ENCODE data around the gene PEPD.
"Not testable (repeated sequence)": the region's sequence is repeated elsewhere in the genome, so short reads cannot be mapped to it uniquely, and the experiment has no call there.

Gene PEPD

GRCh38 chr19:33487901-33488800, 33.4 kb downstream of the PEPD start:
- ChIA-PET POLR2A (ENCODE audit: low non-redundant PET) (no interaction called here), CTCF (interaction anchor here (0.5 kb wide), 1 partner anchor 59 kb away, joined by 4 read pairs; no protein-coding TSS in a partner anchor)
- DNase-seq (ENCODE audit: low spot score), result no peak
- H3K27ac ChIP-seq, result no peak overlapping the region
- TF ChIP-seq CTCF (conservative IDR thresholded peaks at IDR 0.05; ENCODE audit: low read depth), result no peak

DNA sequence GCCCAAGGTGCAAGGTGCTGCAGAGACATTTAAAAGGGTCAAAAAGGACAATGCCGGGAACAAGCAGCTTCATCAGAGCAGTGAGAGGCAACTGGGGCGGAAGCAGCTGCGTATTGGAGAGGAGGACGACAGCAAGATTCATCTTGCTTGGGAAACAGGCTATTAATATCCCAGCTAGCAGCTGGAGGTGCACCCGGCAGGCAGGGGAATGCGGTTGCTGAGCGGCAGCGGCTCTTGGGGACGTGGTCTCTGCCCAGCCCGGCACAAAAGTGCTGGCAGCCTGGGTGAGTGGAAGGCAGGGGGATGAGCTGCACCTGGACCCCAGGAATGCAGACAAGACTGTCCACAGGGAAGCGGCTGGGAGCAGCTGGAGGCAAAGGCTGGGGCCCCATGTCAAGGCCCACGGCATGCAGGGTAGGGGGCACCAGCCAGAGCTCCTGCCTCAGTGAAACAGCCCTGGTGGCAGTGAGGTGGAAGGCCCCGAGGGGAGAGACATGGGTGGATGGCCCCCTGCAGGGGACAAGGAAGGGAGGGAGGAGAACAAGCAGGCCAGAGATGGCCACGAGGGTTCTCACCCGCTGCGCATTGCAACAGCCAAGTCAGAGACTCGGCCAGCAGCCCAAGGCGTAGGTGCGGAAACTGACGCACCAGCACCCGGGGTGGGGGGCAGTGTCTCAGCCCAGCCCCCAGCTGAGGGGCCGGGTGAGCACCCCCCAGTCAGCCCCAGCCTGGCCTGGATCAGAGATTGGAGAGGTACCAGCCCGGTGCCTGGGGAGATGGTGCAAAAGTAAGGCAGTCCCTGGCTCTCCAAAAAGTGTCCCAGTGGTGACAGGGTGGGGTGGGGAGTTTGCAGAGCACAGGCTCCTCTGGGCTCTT, 34.4 kb downstream of the PEPD start:
- ChIA-PET POLR2A (ENCODE audit: low non-redundant PET) (no interaction called here), CTCF (interaction anchor here (0.7 kb wide), 1 partner anchor 57 kb away, joined by 3 read pairs; no protein-coding TSS in a partner anchor)
- no peak for TF ChIP-seq CTCF (conservative IDR thresholded peaks at IDR 0.05; ENCODE audit: low read depth)
- no peak for DNase-seq (ENCODE audit: low spot score)
- H3K27ac ChIP-seq, result no peak overlapping the region

GRCh38 chr19:33486407-33486806, 35.2 kb downstream of the PEPD start:
- POLR2A ChIA-PET (ENCODE audit: low non-redundant PET), result no interaction called here
- DNase-seq (ENCODE audit: low spot score), result no peak
- CTCF ChIA-PET, result no interaction called here
- TF ChIP-seq CTCF (conservative IDR thresholded peaks at IDR 0.05; ENCODE audit: low read depth), result no peak
- no peak overlapping the region for H3K27ac ChIP-seq

DNA sequence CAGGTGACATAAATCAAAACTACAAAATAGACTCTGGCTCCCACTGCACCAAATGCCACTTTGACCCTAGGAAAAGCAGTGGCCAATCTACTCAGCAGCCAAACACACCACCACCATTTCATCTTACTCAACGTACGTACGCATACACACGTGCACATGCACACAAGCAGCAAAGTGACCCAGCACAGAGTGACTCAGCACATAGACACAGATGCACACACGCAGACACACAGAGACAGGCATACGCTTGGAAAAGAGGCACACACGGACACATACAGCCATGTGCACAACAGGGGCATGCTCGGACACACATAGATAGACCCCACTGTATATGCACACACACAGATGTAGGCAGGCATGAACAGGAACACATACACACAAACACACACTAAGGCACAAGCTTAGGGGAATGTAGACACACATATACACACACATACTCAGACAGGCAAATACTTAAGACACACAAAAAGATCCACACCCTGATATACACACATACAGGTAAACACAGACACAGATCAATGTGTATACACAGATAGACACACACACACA, 37.3 kb downstream of the PEPD start:
- no peak for TF ChIP-seq CTCF (conservative IDR thresholded peaks at IDR 0.05; ENCODE audit: low read depth)
- ChIA-PET CTCF (interaction anchor here (0.6 kb wide), 1 partner anchor 195 kb away, joined by 3 read pairs; no protein-coding TSS in a partner anchor), POLR2A (ENCODE audit: low non-redundant PET) (no interaction called here)
- DNase-seq (ENCODE audit: low spot score), result no peak
- H3K27ac ChIP-seq, result no peak overlapping the region

DNA sequence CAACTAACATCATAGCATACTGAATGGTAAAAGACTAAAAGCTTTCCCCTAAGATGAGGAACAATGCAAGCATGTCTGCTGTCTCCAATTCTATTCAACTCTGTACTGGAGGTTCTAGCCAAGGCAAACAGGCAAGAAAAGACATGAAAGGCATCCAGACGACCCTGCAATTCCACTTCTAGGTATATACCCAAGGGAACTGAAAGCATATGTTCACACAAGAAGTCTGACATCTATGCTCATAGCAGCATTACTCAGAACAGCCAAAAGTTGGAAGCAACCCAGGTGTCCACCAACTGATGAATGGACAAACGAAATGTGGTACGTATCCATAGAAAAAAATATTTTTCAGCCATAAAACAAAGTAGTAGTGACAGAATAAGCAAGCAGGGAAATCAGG, 39.1 kb downstream of the PEPD start:
- ChIA-PET POLR2A (ENCODE audit: low non-redundant PET) (no interaction called here), CTCF (no interaction called here)
- no peak overlapping the region for H3K27ac ChIP-seq
- DNase-seq (ENCODE audit: low spot score), result no peak
- no peak for TF ChIP-seq CTCF (conservative IDR thresholded peaks at IDR 0.05; ENCODE audit: low read depth)

DNA sequence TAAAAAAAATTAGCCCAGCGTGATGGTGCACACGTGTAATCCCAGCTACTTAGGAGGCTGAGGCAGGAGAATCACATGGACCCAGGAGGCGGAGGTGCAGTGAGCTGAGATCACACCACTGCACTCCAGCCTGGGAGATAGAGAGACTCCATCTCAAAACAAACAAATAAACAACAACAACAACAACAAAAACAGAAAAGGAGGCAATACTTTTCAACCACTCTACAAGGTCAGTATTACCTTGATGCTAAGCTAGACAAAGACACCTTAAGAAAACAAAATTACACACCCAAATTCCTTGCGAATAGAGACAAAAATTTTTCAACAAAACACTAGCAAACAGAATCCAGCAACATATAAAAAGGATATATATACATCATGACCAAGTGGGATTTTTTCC, 39.7 kb downstream of the PEPD start:
- no peak for TF ChIP-seq CTCF (conservative IDR thresholded peaks at IDR 0.05; ENCODE audit: low read depth)
- no peak overlapping the region for H3K27ac ChIP-seq
- CTCF ChIA-PET, result no interaction called here
- POLR2A ChIA-PET (ENCODE audit: low non-redundant PET), result no interaction called here
- DNase-seq (ENCODE audit: low spot score), result no peak

- CTCF ChIA-PET; DNase-seq (ENCODE audit: low spot score); H3K27ac ChIP-seq; POLR2A ChIA-PET (ENCODE audit: low non-redundant PET): not testable (repeated sequence)
These were observed 42.0 kb downstream of the PEPD start for GRCh38 chr19:33479570-33479969.
